HFF-Myc (cell line): ENCODE results near the gene ALOX12.

Experiments
- DNase-seq: peaks from one replicate; pipeline ENCODE4 v3.0.0-alpha.2; 2011; ENCODE audit warnings: low read depth; ENCODE audit errors: extremely low read depth
- H3K4me3 ChIP-seq: replicated peaks from 2 replicates; pipeline ENCODE4 v1.5.1; 2011; ENCODE audit warnings: low read depth, mild to moderate bottlenecking, control low read depth, low read length
- TF ChIP-seq, protein P1 (sequence below): IDR thresholded peaks from 2 replicates; pipeline ENCODE4 v1.5.1; 2012; ENCODE audit warnings: mild to moderate bottlenecking, low read depth, low read length, control low read depth; ENCODE audit errors: missing control alignments

ALOX12 gene

DNA sequence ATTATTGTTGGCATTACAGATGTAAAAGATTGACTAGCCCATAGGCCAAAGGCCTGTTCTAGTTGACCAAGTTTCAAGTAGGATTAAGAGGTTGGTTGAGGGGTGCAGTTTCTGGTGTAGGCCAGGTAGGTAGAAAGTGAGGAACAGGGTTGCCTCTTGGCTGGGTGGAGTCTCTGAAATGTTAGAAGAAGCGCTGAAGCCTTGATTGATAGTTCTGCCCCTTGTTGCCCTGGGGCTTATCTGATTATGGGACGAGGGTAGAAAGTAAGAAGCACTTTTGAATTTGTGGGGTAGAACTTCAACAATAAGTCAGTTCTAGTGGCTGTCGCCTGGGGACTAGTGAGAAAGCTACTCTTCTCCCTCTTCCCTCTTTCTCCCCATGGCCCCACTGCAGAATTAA lies 33.2 kb downstream of the ALOX12 start:
- DNase-seq: no peak
- TF ChIP-seq, protein P1, sequence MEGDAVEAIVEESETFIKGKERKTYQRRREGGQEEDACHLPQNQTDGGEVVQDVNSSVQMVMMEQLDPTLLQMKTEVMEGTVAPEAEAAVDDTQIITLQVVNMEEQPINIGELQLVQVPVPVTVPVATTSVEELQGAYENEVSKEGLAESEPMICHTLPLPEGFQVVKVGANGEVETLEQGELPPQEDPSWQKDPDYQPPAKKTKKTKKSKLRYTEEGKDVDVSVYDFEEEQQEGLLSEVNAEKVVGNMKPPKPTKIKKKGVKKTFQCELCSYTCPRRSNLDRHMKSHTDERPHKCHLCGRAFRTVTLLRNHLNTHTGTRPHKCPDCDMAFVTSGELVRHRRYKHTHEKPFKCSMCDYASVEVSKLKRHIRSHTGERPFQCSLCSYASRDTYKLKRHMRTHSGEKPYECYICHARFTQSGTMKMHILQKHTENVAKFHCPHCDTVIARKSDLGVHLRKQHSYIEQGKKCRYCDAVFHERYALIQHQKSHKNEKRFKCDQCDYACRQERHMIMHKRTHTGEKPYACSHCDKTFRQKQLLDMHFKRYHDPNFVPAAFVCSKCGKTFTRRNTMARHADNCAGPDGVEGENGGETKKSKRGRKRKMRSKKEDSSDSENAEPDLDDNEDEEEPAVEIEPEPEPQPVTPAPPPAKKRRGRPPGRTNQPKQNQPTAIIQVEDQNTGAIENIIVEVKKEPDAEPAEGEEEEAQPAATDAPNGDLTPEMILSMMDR: no peak
- no peak overlapping the region for H3K4me3 ChIP-seq

DNA sequence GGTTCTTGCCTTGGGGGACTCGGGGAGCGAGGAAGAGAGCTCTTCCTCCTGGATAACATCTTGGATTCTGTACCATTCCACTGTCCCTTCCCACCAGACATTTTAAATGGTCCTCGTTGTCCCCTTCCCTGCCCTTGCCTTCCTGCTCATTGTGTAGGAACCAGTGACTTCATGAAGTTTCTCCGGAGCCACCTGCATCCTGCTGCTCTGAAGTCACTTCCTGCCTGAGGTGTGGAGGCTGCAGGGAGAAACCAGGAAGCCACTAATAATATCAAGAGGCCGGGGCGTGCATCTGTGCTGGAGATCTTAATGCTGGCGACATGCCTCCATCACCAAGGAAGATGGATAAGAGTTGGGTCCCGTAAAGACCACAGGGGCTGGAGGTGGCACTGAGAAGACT lies 33.8 kb downstream of the ALOX12 start:
- H3K4me3 ChIP-seq: no peak overlapping the region
- no peak for DNase-seq

DNA sequence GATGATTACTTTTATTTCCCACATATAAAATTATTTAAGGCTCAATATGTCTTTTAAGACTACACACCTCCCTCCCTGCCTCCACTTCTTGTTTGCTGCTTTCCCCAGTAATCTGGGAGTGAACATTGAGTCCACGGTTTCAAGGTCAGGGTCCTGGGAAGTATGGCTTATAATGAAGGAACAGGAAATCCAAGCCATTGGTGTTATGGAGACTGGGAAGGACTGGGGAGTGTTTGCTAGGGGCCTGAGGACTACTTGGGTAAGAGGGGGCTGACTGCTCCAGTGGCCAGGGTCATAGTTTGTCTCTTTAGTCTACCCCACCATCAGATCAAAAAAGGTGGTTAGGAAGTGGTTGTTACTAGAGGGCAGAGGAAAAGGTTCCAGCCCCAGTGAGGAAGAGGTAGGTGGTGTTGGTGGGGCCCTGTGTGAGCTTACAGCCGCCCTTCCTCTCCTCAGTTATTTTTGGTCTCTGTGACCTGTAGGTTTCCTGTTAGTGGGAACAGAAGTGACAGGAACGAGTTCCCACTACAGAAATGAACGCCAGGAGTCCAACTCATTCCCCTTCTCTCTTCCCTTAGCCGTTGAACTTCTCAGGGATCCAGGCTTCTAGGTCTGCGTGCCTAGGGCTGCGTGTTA lies 39.2 kb downstream of the ALOX12 start:
- peak overlapping the region; percentile 69 for H3K4me3 ChIP-seq
- TF ChIP-seq, protein P1: no peak
- DNase-seq: no peak

More for the DNA sequence above, 33.8 kb downstream of the ALOX12 start:
- TF ChIP-seq, protein P1: no peak

DNA sequence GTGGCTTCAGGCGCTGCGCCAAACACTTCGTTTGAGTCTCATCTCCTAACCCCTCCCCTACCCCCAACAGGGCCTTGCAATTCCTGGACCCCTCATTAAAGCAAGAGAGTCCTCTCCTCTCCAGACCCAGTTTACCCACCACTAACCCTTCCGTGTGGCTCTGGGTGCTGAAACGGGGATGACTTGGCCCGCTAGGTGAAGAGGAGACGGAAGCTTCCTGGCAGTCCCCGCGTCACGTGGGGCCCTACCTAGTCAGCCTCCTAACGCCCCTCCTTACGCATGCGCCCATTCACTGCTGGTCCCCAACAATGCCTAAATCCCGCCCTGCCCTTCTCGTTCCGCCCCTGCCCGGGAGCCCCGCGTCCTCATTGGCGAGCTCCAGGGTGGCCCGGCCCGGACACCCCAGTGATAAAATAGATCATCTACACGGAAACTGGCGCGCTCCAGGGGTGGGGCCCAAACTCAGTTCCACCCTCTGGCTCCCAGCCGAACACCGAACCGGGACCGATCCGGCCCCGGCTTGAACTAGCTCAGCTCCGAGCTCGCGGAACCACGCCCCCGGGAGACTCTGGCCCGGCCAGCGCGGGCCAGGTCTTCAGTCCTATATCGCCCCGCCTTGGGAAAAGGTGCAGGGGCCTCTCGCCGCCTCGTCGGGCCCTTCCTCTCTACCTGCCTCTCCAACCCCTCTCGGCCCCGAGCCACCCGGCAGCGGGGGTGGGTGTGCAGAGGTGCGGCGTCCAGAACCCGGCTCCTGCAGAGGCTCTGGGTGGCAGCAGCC lies 39.9 kb downstream of the ALOX12 start, which contains the start of gene SLC16A13:
Gene SLC16A13, plus strand, starts transcription at position 425 of the 778 bp plus-strand sequence. CDS start 368 bp downstream, outside the sequence.
- TF ChIP-seq, protein P1: no peak
- peak; percentile 82 for DNase-seq
- peak within 1 kb of the TSS; percentile 69 for H3K4me3 ChIP-seq

DNA sequence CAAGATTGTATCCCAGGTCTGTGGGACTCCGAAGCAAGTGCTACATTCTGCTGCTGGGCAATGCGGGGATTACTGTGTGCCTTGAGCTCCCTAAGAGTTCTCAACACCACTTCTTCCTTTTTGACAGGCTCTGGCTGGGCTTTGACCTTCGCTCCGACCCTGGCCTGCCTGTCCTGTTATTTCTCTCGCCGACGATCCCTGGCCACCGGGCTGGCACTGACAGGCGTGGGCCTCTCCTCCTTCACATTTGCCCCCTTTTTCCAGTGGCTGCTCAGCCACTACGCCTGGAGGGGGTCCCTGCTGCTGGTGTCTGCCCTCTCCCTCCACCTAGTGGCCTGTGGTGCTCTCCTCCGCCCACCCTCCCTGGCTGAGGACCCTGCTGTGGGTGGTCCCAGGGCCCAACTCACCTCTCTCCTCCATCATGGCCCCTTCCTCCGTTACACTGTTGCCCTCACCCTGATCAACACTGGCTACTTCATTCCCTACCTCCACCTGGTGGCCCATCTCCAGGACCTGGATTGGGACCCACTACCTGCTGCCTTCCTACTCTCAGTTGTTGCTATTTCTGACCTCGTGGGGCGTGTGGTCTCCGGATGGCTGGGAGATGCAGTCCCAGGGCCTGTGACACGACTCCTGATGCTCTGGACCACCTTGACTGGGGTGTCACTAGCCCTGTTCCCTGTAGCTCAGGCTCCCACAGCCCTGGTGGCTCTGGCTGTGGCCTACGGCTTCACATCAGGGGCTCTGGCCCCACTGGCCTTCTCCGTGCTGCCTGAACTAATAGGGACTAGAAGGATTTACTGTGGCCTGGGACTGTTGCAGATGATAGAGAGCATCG lies 42.4 kb downstream of the ALOX12 start:
- DNase-seq: no peak
- TF ChIP-seq, protein P1: no peak
- H3K4me3 ChIP-seq: no peak overlapping the region

DNA sequence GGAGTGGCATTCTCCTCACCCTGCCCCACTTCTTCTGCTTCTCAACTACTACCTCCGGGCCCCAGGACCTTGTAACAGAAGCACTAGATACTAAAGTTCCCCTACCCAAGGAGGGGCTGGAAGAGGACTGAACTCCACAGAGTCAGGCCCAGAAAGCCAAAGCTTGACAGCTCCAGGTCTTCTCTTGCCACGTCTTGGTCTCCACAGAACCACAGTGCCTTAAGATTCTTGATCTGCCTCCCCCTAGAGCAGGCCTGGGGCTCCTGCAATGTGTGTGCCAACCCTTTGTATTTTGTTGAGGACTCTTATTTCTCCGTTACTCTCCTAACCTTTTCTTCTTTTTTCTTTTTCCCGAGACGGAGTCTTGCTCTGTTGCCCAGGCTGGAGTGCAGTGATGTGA lies 44.0 kb downstream of the ALOX12 start:
- TF ChIP-seq, protein P1: no peak
- no peak for DNase-seq
- H3K4me3 ChIP-seq: no peak overlapping the region
